Erythroblast (primary cell): ENCODE measurements around the gene CMBL.

Experiments used
- GATA1 ChIP-seq: IDR thresholded peaks from 2 replicates; pipeline ENCODE4 v1.6.1; 2011; ENCODE audit warnings: low read depth, mild to moderate bottlenecking, control low read depth, low read length, moderate library complexity
- POLR2A ChIP-seq: IDR thresholded peaks from 2 replicates; pipeline ENCODE4 v1.6.1; 2011; ENCODE audit warnings: mild to moderate bottlenecking, low read length

- no peak for TF ChIP-seq POLR2A
- TF ChIP-seq GATA1 = no peak
Measured at GRCh38 chr5:10328323-10328722, 20.6 kb upstream of the CMBL start.
